Chondrocyte (in vitro differentiated cells): Measurements from ENCODE around the gene CSRNP3. TPM values are rescaled to one million over a fixed set of nuclear protein-coding genes. Genes with fewer than 3 reads are reported as not detected.
A peak's percentile ranks its signal among the peaks of the same experiment; 100 is the strongest.

Experiments
- DNase-seq: peaks from one replicate; pipeline ENCODE4 v3.0.0; 2021; ENCODE audit warnings: mixed read lengths, low spot score
- H3K27ac Mint-ChIP-seq: one replicate; pipeline ENCODE4 v1.8.0; 2021; ENCODE audit warnings: mild to moderate bottlenecking, moderate library complexity, mixed read lengths; ENCODE audit not compliant: unreplicated experiment
- H3K27me3 Mint-ChIP-seq: 2 replicates; pipeline ENCODE4 v1.8.0; 2021; ENCODE audit warnings: low read depth, mixed read lengths
- H3K36me3 Mint-ChIP-seq: 2 replicates; pipeline ENCODE4 v1.8.0; 2021; ENCODE audit warnings: low read depth, mixed read lengths
- H3K4me1 Mint-ChIP-seq: 2 replicates; pipeline ENCODE4 v1.8.0; 2021; ENCODE audit warnings: low read depth, mild to moderate bottlenecking, mixed read lengths
- H3K4me3 Mint-ChIP-seq: one replicate; pipeline ENCODE4 v1.8.0; 2021; ENCODE audit warnings: mild to moderate bottlenecking, moderate library complexity, mixed read lengths; ENCODE audit not compliant: unreplicated experiment
- H3K9me3 Mint-ChIP-seq: 2 replicates; pipeline ENCODE4 v1.8.0; 2021; ENCODE audit warnings: low read depth, mixed read lengths
- total RNA-seq: library from RNA; stranded (reverse); gene quantifications from 3 replicates; pipeline ENCODE4 v1.2.1, GENCODE V29; 2021
- TF ChIP-seq, protein P1 (sequence below): fragments of 200-600 bp; sonication (generic); IDR thresholded peaks from 2 replicates; pipeline ENCODE4 v1.5.0; 2021; ENCODE audit warnings: antibody characterized with exemption, mild to moderate bottlenecking, moderate library complexity

CSRNP3 gene
- total RNA-seq, 1 donor from 2014 or later = 3.7 TPM

DNA sequence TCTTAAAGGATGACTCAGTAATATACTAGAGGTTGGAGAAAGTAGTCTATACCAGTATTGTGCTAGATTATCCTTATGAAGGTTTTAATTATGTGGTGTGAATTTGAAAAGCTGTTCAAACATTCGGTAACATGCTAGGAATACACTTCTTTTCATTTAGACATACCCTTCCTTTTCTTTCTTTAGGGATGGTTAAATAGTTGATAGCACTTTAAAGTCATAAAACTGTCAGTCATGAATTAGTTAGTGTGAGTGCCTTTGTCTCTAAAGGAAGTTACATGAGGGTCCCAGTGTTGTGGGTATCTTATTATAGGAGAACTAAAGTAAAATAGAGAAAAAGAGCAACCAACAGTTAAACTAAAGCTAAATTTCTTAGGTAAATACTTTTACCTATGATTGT, 149.3 kb downstream of the CSRNP3 start:
- Mint-ChIP-seq H3K4me1 (peaks cover 20% of the 10 kb centered on the region), H3K27me3 (no peaks in the 10 kb centered on the region), H3K36me3 (peaks cover 4% of the 10 kb centered on the region), H3K4me3 (no peak overlapping the region), H3K9me3 (peaks cover 11% of the 10 kb centered on the region), H3K27ac (no peak overlapping the region)
- TF ChIP-seq, protein P1, sequence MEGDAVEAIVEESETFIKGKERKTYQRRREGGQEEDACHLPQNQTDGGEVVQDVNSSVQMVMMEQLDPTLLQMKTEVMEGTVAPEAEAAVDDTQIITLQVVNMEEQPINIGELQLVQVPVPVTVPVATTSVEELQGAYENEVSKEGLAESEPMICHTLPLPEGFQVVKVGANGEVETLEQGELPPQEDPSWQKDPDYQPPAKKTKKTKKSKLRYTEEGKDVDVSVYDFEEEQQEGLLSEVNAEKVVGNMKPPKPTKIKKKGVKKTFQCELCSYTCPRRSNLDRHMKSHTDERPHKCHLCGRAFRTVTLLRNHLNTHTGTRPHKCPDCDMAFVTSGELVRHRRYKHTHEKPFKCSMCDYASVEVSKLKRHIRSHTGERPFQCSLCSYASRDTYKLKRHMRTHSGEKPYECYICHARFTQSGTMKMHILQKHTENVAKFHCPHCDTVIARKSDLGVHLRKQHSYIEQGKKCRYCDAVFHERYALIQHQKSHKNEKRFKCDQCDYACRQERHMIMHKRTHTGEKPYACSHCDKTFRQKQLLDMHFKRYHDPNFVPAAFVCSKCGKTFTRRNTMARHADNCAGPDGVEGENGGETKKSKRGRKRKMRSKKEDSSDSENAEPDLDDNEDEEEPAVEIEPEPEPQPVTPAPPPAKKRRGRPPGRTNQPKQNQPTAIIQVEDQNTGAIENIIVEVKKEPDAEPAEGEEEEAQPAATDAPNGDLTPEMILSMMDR = no peak
- no peak for DNase-seq

- Mint-ChIP-seq H3K4me3 (peak overlapping the region; percentile 0), H3K9me3 (peaks cover 9% of the 10 kb centered on the region), H3K27ac (peak overlapping the region; percentile 65), H3K4me1 (peaks cover 20% of the 10 kb centered on the region), H3K27me3 (no peaks in the 10 kb centered on the region), H3K36me3 (peaks cover 4% of the 10 kb centered on the region)
- no peak for DNase-seq
- TF ChIP-seq, protein P1 = no peak
These were observed 151.6 kb downstream of the CSRNP3 start for GRCh38 chr2:165621086-165621560.

GRCh38 chr2:165623161-165623560, 153.7 kb downstream of the CSRNP3 start:
- TF ChIP-seq, protein P1 = no peak
- no peaks in the 10 kb centered on the region for H3K9me3 Mint-ChIP-seq
- H3K4me3 Mint-ChIP-seq = no peak overlapping the region
- no peak overlapping the region for H3K27ac Mint-ChIP-seq
- no peaks in the 10 kb centered on the region for H3K27me3 Mint-ChIP-seq
- no peaks in the 10 kb centered on the region for H3K36me3 Mint-ChIP-seq
- no peak for DNase-seq
- H3K4me1 Mint-ChIP-seq = peaks cover 17% of the 10 kb centered on the region

DNA sequence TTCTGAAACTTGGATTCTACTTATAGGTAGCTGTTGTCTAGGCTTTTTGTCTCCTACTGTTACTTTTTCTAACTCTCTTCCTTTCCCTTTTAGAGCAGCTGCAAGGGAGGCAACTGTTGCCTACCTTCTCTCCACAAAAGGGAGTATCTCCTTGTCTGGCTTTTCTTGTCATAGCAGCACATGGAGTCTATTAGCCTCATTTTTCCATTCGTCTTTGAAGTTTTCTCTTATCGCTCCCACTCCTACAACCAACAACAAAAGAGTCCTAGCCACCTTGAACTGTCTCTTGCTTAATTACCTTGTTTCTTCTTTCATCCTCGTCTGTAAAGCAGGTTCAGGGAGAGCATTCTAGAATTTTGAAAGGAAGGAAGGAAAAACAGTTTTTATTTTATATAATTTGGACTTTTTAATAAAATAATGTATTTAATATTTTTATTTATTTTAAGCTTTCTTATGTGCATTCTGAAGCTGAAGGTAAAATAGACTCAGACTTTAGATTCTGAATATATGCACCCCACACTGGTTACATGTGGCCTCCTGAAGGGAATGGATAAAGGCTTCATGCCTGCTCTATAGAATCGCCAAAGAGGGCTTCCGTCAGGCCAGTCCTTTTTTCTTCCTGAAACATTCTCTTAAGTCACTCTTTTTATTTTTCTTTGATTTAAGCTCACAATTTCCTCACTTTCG, 154.4 kb downstream of the CSRNP3 start:
- no peak overlapping the region for H3K27ac Mint-ChIP-seq
- TF ChIP-seq, protein P1 = no peak
- H3K9me3 Mint-ChIP-seq = no peaks in the 10 kb centered on the region
- H3K4me3 Mint-ChIP-seq = no peak overlapping the region
- no peaks in the 10 kb centered on the region for H3K36me3 Mint-ChIP-seq
- no peak for DNase-seq
- H3K4me1 Mint-ChIP-seq = peaks cover 12% of the 10 kb centered on the region
- H3K27me3 Mint-ChIP-seq = no peaks in the 10 kb centered on the region

DNA sequence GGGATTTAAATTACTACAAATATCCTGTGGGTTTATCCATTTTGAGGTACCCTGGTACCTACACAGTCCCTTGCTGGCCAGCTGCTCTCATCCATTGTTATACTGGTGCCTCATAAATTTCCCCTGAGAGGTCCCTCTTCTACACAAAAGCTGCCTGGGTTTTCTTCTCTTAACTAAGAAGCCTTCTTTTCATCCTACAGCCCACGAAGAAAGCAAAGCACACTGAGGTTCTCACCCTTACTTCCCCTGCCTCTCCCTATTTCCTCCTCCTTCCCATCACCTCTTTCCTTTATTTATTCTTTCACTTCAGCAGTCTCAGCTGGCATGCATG, 154.9 kb downstream of the CSRNP3 start:
- H3K4me1 Mint-ChIP-seq = peaks cover 12% of the 10 kb centered on the region
- no peaks in the 10 kb centered on the region for H3K36me3 Mint-ChIP-seq
- TF ChIP-seq, protein P1 = no peak
- H3K27me3 Mint-ChIP-seq = no peaks in the 10 kb centered on the region
- H3K9me3 Mint-ChIP-seq = no peaks in the 10 kb centered on the region
- no peak for DNase-seq
- no peak overlapping the region for H3K27ac Mint-ChIP-seq
- no peak overlapping the region for H3K4me3 Mint-ChIP-seq
